NCI-H2196 (cell line): ENCODE data around the gene ZSCAN5B.
"Not testable (repeated sequence)": the region's sequence is repeated elsewhere in the genome, so short reads cannot be mapped to it uniquely, and the experiment has no call there.

ENCODE experiments used
- DNase-seq: peaks from one replicate; lab custom pipeline; 2025; ENCODE audit not compliant: unreplicated experiment; lab: John Stamatoyannopoulos, UW

Gene ZSCAN5B

GRCh38 chr19:56176310-56176709 is 21.3 kb downstream of the ZSCAN5B start:
- not testable (repeated sequence) for DNase-seq

- DNase-seq = not testable (repeated sequence)
Measured at GRCh38 chr19:56175861-56176307, 21.7 kb downstream of the ZSCAN5B start, which contains the start of gene GALP. TSS of gene GALP (plus strand) at chr19:56176008. CDS start at chr19:56177109, 1,101 bp downstream.

GRCh38 chr19:56174550-56174949 is 23.0 kb downstream of the ZSCAN5B start:
- DNase-seq = no peak

GRCh38 chr19:56174086-56174485 is 23.5 kb downstream of the ZSCAN5B start:
- DNase-seq = no peak

- DNase-seq = peak; percentile 93
Measured at GRCh38 chr19:56170261-56170660, 27.3 kb downstream of the ZSCAN5B start.

GRCh38 chr19:56167064-56167578 is 30.5 kb downstream of the ZSCAN5B start:
- no peak for DNase-seq

GRCh38 chr19:56163097-56163496 is 34.5 kb downstream of the ZSCAN5B start:
- DNase-seq = no peak

- no peak for DNase-seq
Measured at GRCh38 chr19:56162258-56162657, 35.3 kb downstream of the ZSCAN5B start.

- no peak for DNase-seq
Measured at GRCh38 chr19:56161534-56161933, 36.0 kb downstream of the ZSCAN5B start.

GRCh38 chr19:56159622-56160271 is 37.8 kb downstream of the ZSCAN5B start:
- DNase-seq = no peak

GRCh38 chr19:56159009-56159559 is 38.5 kb downstream of the ZSCAN5B start:
- no peak for DNase-seq

GRCh38 chr19:56158170-56158757 is 39.3 kb downstream of the ZSCAN5B start:
- DNase-seq = no peak

- no peak for DNase-seq
Measured at GRCh38 chr19:56156768-56157167, 40.8 kb downstream of the ZSCAN5B start.

GRCh38 chr19:56155124-56155687 is 42.4 kb downstream of the ZSCAN5B start:
- DNase-seq = no peak

- peak; percentile 72 for DNase-seq
Measured at GRCh38 chr19:56153507-56153906, 44.1 kb downstream of the ZSCAN5B start.

- DNase-seq = no peak
Measured at GRCh38 chr19:56152644-56153043, 44.9 kb downstream of the ZSCAN5B start.

- no peak for DNase-seq
Measured at GRCh38 chr19:56150358-56150757, 47.2 kb downstream of the ZSCAN5B start.

- DNase-seq = no peak
Measured at GRCh38 chr19:56149656-56150038, 47.9 kb downstream of the ZSCAN5B start.

GRCh38 chr19:56148955-56149655 is 48.5 kb downstream of the ZSCAN5B start:
- DNase-seq = not testable (repeated sequence)

GRCh38 chr19:56148096-56148495 is 49.5 kb downstream of the ZSCAN5B start:
- DNase-seq = no peak

- DNase-seq = no peak
Measured at GRCh38 chr19:56147307-56147706, 50.3 kb downstream of the ZSCAN5B start.
